ENCODE measurements around the gene CCDC32.
A peak's percentile ranks its signal among the peaks of the same experiment; 100 is the strongest.
"Not testable (repeated sequence)": the region's sequence is repeated elsewhere in the genome, so short reads cannot be mapped to it uniquely, and the experiment has no call there.

CCDC32 gene

GRCh38 chr15:40564591-40565332, at the start of gene CCDC32:
Gene CCDC32, minus strand, starts transcription at chr15:40565042. Its CDS starts 2,027 bp downstream, at chr15:40563015.
- DNase-seq = peak; percentile 89

- no peak for DNase-seq
Observed at GRCh38 chr15:40613080-40613479, 48.2 kb upstream of the CCDC32 start.

GRCh38 chr15:40603935-40604334, 39.1 kb upstream of the CCDC32 start:
- no peak for DNase-seq

- DNase-seq = no peak
Observed at GRCh38 chr15:40600956-40601355, 36.1 kb upstream of the CCDC32 start.

- DNase-seq = no peak
Observed at GRCh38 chr15:40598672-40599071, 33.8 kb upstream of the CCDC32 start.

GRCh38 chr15:40598126-40598525, 33.3 kb upstream of the CCDC32 start:
- no peak for DNase-seq

GRCh38 chr15:40597024-40597423, 32.2 kb upstream of the CCDC32 start:
- DNase-seq = no peak

GRCh38 chr15:40595773-40596172, 30.9 kb upstream of the CCDC32 start:
- no peak for DNase-seq

GRCh38 chr15:40595219-40595618, 30.4 kb upstream of the CCDC32 start:
- DNase-seq = no peak

GRCh38 chr15:40594429-40594836, 29.6 kb upstream of the CCDC32 start:
- DNase-seq = peak; percentile 41

- peak; percentile 93 for DNase-seq
Observed at GRCh38 chr15:40593588-40594428, 29.0 kb upstream of the CCDC32 start, which contains the start of gene KNL1. Gene KNL1, plus strand, starts transcription at chr15:40594249. Its CDS starts 8,683 bp downstream, at chr15:40602932.

GRCh38 chr15:40593165-40593564, 28.3 kb upstream of the CCDC32 start:
- DNase-seq = no peak

GRCh38 chr15:40591389-40591788, 26.5 kb upstream of the CCDC32 start:
- DNase-seq = no peak

- DNase-seq = no peak
Observed at GRCh38 chr15:40590667-40591050, 25.8 kb upstream of the CCDC32 start.

GRCh38 chr15:40584191-40584590, 19.3 kb upstream of the CCDC32 start:
- no peak for DNase-seq

- DNase-seq = peak; percentile 87
Observed at GRCh38 chr15:40582726-40583246, 17.9 kb upstream of the CCDC32 start.

GRCh38 chr15:40581796-40582195, 17.0 kb upstream of the CCDC32 start:
- not testable (repeated sequence) for DNase-seq

- no peak for DNase-seq
Observed at GRCh38 chr15:40578892-40579291, 14.1 kb upstream of the CCDC32 start.

- DNase-seq = not testable (repeated sequence)
Observed at GRCh38 chr15:40576914-40577313, 12.1 kb upstream of the CCDC32 start.

GRCh38 chr15:40575113-40575512, 10.3 kb upstream of the CCDC32 start:
- no peak for DNase-seq

GRCh38 chr15:40569129-40569953, 4.5 kb upstream of the CCDC32 start, which contains the start of gene RPUSD2:
Gene RPUSD2, plus strand, starts transcription at chr15:40569299. Its CDS starts 39 bp downstream, at chr15:40569338.
- DNase-seq = peak; percentile 44

- DNase-seq = no peak
Observed at GRCh38 chr15:40567111-40567510, 2.3 kb upstream of the CCDC32 start.
